HepG2 (cell line): ENCODE data around the gene C7orf57. TPM values are rescaled to one million over a fixed set of nuclear protein-coding genes. Genes with fewer than 3 reads are reported as not detected.

Experiments
- HMG20A ChIP-seq: IDR thresholded peaks from 2 replicates; pipeline ENCODE4 v1.6.1; 2016; ENCODE audit warnings: borderline replicate concordance
- PCBP2 ChIP-seq: fragments of 200-400 bp; formaldehyde crosslinking; optimal IDR thresholded peaks from 2 replicates; pipeline ENCODE3; 2018; ENCODE audit warnings: low read length, low read depth; ENCODE audit not compliant: poor library complexity, severe bottlenecking
- PHB2 ChIP-seq: fragments of 450-650 bp; IDR thresholded peaks from 2 replicates; pipeline ENCODE4 v1.6.1; 2018; ENCODE audit not compliant: partially characterized antibody
- U2AF2 ChIP-seq: fragments of 200-400 bp; formaldehyde crosslinking; IDR thresholded peaks from 2 replicates; pipeline ENCODE4 v1.6.1; 2017; ENCODE audit warnings: low read depth, mild to moderate bottlenecking, low read length
- ZFYVE20 ChIP-seq: sonication (generic); formaldehyde crosslinking; IDR thresholded peaks from 2 replicates; pipeline ENCODE4 v1.8.0; 2023; ENCODE audit warnings: low read depth, mild to moderate bottlenecking, moderate library complexity, missing genetic modification reagents, borderline replicate concordance
- ZNF33A ChIP-seq: sonication (generic); formaldehyde crosslinking; IDR thresholded peaks from 2 replicates; pipeline ENCODE4 v1.5.1; 2020; ENCODE audit warnings: missing genetic modification reagents, mild to moderate bottlenecking, moderate library complexity, borderline replicate concordance
- ZSCAN22 ChIP-seq: sonication (generic); formaldehyde crosslinking; IDR thresholded peaks from 2 replicates; pipeline ENCODE4 v1.4.0; 2020; ENCODE audit warnings: mild to moderate bottlenecking, missing genetic modification reagents
- polyA plus RNA-seq, 8 experiments: library from polyadenylated mRNA; depleted of rRNA in 3 of 8; stranded (reverse) in 7 of 8; unstranded in 1 of 8; fragments of >200 nt; fragmentation: Illumina TruSeq in 4 of 8; extraction: Trizol in 4 of 8; gene quantifications; 2 replicates each; pipeline versions ENCODE4 v1.2.1 to v1.2.3, GENCODE V29; 2011 to 2016; ENCODE audit warnings: low read depth in 4 of 8, missing spikeins in 1 of 8, mixed read lengths in 1 of 8; ENCODE audit not compliant: insufficient read depth in 1 of 8
- total RNA-seq, 5 experiments: library from RNA; depleted of rRNA; stranded (reverse); fragments of >200 nt; fragmentation: Illumina TruSeq; extraction: Trizol; gene quantifications; 2 replicates each; pipeline ENCODE4 v1.2.3, GENCODE V29; 2016; ENCODE audit warnings: low read depth in 1 of 5
- TF ChIP-seq, protein P1 (sequence below): sonication (generic); formaldehyde crosslinking; IDR thresholded peaks from 2 replicates; pipeline ENCODE4 v1.4.0; 2020; ENCODE audit warnings: missing genetic modification reagents
- TF ChIP-seq, protein P2 (sequence below), 2 experiments: sonication (generic) in 1 of 2; formaldehyde crosslinking in 1 of 2; IDR thresholded peaks; 2 replicates each; pipeline versions ENCODE4 v1.4.0 to v1.6.1; 2018 to 2020; ENCODE audit warnings: missing genetic modification reagents in 2 of 2, borderline replicate concordance in 1 of 2, low read depth in 1 of 2, mild to moderate bottlenecking in 1 of 2, missing biosample characterization in 1 of 2

Gene C7orf57
- total and polyA plus RNA-seq, 2 of the 13 experiments (the other 11 are each of a cell fraction or from before 2014, with no cell fraction given): not detected

DNA sequence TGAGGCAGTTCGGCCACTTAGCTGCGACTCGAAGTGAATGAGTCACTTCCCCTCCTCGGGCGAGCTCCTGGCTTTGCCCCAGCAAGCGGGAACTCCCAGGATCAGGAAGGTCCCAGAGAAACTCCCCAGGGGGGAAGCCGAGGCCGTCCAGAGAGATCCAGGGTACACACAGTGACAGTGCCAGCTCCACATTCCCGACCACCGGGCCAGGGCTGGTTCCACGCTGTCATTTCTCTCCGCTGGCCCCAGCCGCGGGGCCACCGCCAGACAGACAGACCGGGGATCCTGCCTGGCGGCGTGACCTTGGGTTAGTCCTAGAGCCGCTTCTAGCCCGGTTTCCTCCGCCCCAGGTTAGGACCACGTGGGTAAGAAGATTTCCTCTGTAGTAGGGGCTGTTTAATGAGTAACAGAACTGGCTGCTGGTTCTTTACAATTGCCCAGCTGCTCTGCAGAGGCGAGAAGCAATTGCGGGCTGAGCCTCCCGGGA, 53.3 kb downstream of the C7orf57 start (continued):
- TF ChIP-seq PCBP2 (no peak), ZSCAN22 (CRISPR knock-in tag) (no peak; the same call in 1 of the 2 replicates), U2AF2 (no peak), ZFYVE20 (0 out of 2 replicates have a peak, but pooled peaks have one; percentile 34), ZNF33A (CRISPR knock-in tag) (no peak), PHB2 (no peak), HMG20A (no peak)
- TF ChIP-seq, protein P1, sequence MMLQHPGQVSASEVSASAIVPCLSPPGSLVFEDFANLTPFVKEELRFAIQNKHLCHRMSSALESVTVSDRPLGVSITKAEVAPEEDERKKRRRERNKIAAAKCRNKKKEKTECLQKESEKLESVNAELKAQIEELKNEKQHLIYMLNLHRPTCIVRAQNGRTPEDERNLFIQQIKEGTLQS: peak; percentile 85
- TF ChIP-seq, protein P2, sequence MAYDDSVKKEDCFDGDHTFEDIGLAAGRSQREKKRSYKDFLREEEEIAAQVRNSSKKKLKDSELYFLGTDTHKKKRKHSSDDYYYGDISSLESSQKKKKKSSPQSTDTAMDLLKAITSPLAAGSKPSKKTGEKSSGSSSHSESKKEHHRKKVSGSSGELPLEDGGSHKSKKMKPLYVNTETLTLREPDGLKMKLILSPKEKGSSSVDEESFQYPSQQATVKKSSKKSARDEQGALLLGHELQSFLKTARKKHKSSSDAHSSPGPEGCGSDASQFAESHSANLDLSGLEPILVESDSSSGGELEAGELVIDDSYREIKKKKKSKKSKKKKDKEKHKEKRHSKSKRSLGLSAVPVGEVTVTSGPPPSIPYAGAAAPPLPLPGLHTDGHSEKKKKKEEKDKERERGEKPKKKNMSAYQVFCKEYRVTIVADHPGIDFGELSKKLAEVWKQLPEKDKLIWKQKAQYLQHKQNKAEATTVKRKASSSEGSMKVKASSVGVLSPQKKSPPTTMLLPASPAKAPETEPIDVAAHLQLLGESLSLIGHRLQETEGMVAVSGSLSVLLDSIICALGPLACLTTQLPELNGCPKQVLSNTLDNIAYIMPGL (CRISPR knock-in tag; IDR thresholded peaks at IDR 0.05; ENCODE audit: borderline replicate concordance in 1 of 2, low read depth in 1 of 2): peak in 1 of 2 experiments; percentile 4; a peak in 1 of 4 replicates
- TF ChIP-seq, all 625 proteins: peak for 154
